ENCODE measurements around the gene GOLGA8M. TPM values are rescaled to one million over a fixed set of nuclear protein-coding genes. Genes with fewer than 3 reads are reported as not detected.
"Not testable (repeated sequence)": the region's sequence is repeated elsewhere in the genome, so short reads cannot be mapped to it uniquely, and the experiment has no call there.

The GOLGA8M gene
- total RNA-seq, 1 experiment from 2014 or later = not detected

GRCh38 chr15:28726102-28726501 is 13.9 kb upstream of the GOLGA8M start:
- BruUV-seq (replicated peaks) = no TSS peak
- no peaks in the 10 kb centered on the region for H4K20me1 ChIP-seq (ENCODE audit: insufficient read depth)
- POLR2A ChIA-PET (ENCODE audit: unreplicated experiment) = no interaction called here

GRCh38 chr15:28725556-28725955 is 13.3 kb upstream of the GOLGA8M start:
- H3K9me2 ChIP-seq (ENCODE audit: insufficient read depth) = no peaks in the 10 kb centered on the region
- no peak overlapping the region for H3K4me2 ChIP-seq
- BruUV-seq (replicated peaks) = no TSS peak
- no peak overlapping the region for H3K27ac ChIP-seq
- no peaks in the 10 kb centered on the region for H3F3A ChIP-seq (ENCODE audit: insufficient read depth, low read depth)
- H2AFZ ChIP-seq = no peak overlapping the region
- H4K20me1 ChIP-seq (ENCODE audit: insufficient read depth) = no peaks in the 10 kb centered on the region
- no peaks in the 10 kb centered on the region for H3K79me2 ChIP-seq (ENCODE audit: low read depth)
- TF ChIP-seq CTCF (conservative IDR thresholded peaks at IDR 0.05) (no peak), EZH2 (IDR thresholded peaks at IDR 0.05; ENCODE audit: low read depth) (no peak)
- CTCF ChIA-PET = no interaction called here
- H3K4me3 ChIP-seq = no peak overlapping the region
- no peaks in the 10 kb centered on the region for H3K9me3 ChIP-seq (ENCODE audit: insufficient read depth, low read depth)
- POLR2A ChIA-PET (ENCODE audit: unreplicated experiment) = no interaction called here
- no peaks in the 10 kb centered on the region for H3K36me3 ChIP-seq (ENCODE audit: low read depth)
- no peaks in the 10 kb centered on the region for H3K4me1 ChIP-seq (replicated peaks; ENCODE audit: insufficient read depth)
- H3K27me3 ChIP-seq (ENCODE audit: insufficient read depth, low read depth) = no peaks in the 10 kb centered on the region
- no peak for DNase-seq
- intact Hi-C loops (cut with micrococcal nuclease; ENCODE audit: unreplicated experiment) = no loop called here

More at GRCh38 chr15:28726102-28726501, 13.9 kb upstream of the GOLGA8M start:
- intact Hi-C loops (cut with micrococcal nuclease; ENCODE audit: unreplicated experiment) = no loop called here
- Histone ChIP-seq H3K27me3 (ENCODE audit: insufficient read depth, low read depth) (no peaks in the 10 kb centered on the region), H3K4me3 (no peak overlapping the region), H3K79me2 (ENCODE audit: low read depth) (no peaks in the 10 kb centered on the region), H3K4me1 (replicated peaks; ENCODE audit: insufficient read depth) (no peaks in the 10 kb centered on the region), H3K9me3 (ENCODE audit: insufficient read depth, low read depth) (no peaks in the 10 kb centered on the region), H3K4me2 (no peak overlapping the region), H3K36me3 (ENCODE audit: low read depth) (no peaks in the 10 kb centered on the region), H3K9me2 (ENCODE audit: insufficient read depth) (no peaks in the 10 kb centered on the region), H2AFZ (no peak overlapping the region), H3K27ac (no peak overlapping the region), H3F3A (ENCODE audit: insufficient read depth, low read depth) (no peaks in the 10 kb centered on the region)
- TF ChIP-seq EZH2 (IDR thresholded peaks at IDR 0.05; ENCODE audit: low read depth) (no peak), CTCF (conservative IDR thresholded peaks at IDR 0.05) (no peak)
- CTCF ChIA-PET = no interaction called here
- no peak for DNase-seq

GRCh38 chr15:28723986-28724385 is 11.8 kb upstream of the GOLGA8M start:
- intact Hi-C loops (cut with micrococcal nuclease; ENCODE audit: unreplicated experiment); BruUV-seq (replicated peaks); H3K9me3 ChIP-seq (ENCODE audit: insufficient read depth, low read depth); H3K79me2 ChIP-seq (ENCODE audit: low read depth); POLR2A ChIA-PET (ENCODE audit: unreplicated experiment); H4K20me1 ChIP-seq (ENCODE audit: insufficient read depth); H3K4me1 ChIP-seq (replicated peaks; ENCODE audit: insufficient read depth); H3K4me2 ChIP-seq; H3K4me3 ChIP-seq; DNase-seq; H3K27ac ChIP-seq; H3K9me2 ChIP-seq (ENCODE audit: insufficient read depth); H3K36me3 ChIP-seq (ENCODE audit: low read depth); CTCF ChIA-PET; H3K27me3 ChIP-seq (ENCODE audit: insufficient read depth, low read depth); H3F3A ChIP-seq (ENCODE audit: insufficient read depth, low read depth); H2AFZ ChIP-seq: not testable (repeated sequence)

- H3K4me3 ChIP-seq; H3K4me2 ChIP-seq; BruUV-seq (replicated peaks); H2AFZ ChIP-seq; H3K9me3 ChIP-seq (ENCODE audit: insufficient read depth, low read depth); H3K36me3 ChIP-seq (ENCODE audit: low read depth); H3K4me1 ChIP-seq (replicated peaks; ENCODE audit: insufficient read depth); H3K27ac ChIP-seq; H3K79me2 ChIP-seq (ENCODE audit: low read depth); CTCF ChIA-PET; DNase-seq; H4K20me1 ChIP-seq (ENCODE audit: insufficient read depth); H3K9me2 ChIP-seq (ENCODE audit: insufficient read depth); H3K27me3 ChIP-seq (ENCODE audit: insufficient read depth, low read depth); intact Hi-C loops (cut with micrococcal nuclease; ENCODE audit: unreplicated experiment); POLR2A ChIA-PET (ENCODE audit: unreplicated experiment); H3F3A ChIP-seq (ENCODE audit: insufficient read depth, low read depth): not testable (repeated sequence)
Measured at GRCh38 chr15:28719626-28720025, 7.4 kb upstream of the GOLGA8M start.

- H3K4me3 ChIP-seq; intact Hi-C loops (cut with micrococcal nuclease; ENCODE audit: unreplicated experiment): not testable (repeated sequence)
Measured at GRCh38 chr15:28718576-28718975, 6.4 kb upstream of the GOLGA8M start.

GRCh38 chr15:28714176-28714575 is 2.0 kb upstream of the GOLGA8M start:
- not testable (repeated sequence) for H3K27ac ChIP-seq; BruUV-seq (replicated peaks)

More at GRCh38 chr15:28718576-28718975, 6.4 kb upstream of the GOLGA8M start:
- H3K9me3 ChIP-seq (ENCODE audit: insufficient read depth, low read depth); BruUV-seq (replicated peaks); H3F3A ChIP-seq (ENCODE audit: insufficient read depth, low read depth); H3K4me1 ChIP-seq (replicated peaks; ENCODE audit: insufficient read depth); H3K79me2 ChIP-seq (ENCODE audit: low read depth); H2AFZ ChIP-seq; H3K9me2 ChIP-seq (ENCODE audit: insufficient read depth); H3K27me3 ChIP-seq (ENCODE audit: insufficient read depth, low read depth); H3K4me2 ChIP-seq; H3K36me3 ChIP-seq (ENCODE audit: low read depth); DNase-seq; H4K20me1 ChIP-seq (ENCODE audit: insufficient read depth); POLR2A ChIA-PET (ENCODE audit: unreplicated experiment); CTCF ChIA-PET; H3K27ac ChIP-seq: not testable (repeated sequence)

More at GRCh38 chr15:28714176-28714575, 2.0 kb upstream of the GOLGA8M start:
- H3K4me2 ChIP-seq; CTCF ChIA-PET; POLR2A ChIA-PET (ENCODE audit: unreplicated experiment); H3K36me3 ChIP-seq (ENCODE audit: low read depth); H4K20me1 ChIP-seq (ENCODE audit: insufficient read depth); H3F3A ChIP-seq (ENCODE audit: insufficient read depth, low read depth); H2AFZ ChIP-seq; H3K4me3 ChIP-seq; H3K79me2 ChIP-seq (ENCODE audit: low read depth); H3K27me3 ChIP-seq (ENCODE audit: insufficient read depth, low read depth); H3K4me1 ChIP-seq (replicated peaks; ENCODE audit: insufficient read depth); DNase-seq; H3K9me2 ChIP-seq (ENCODE audit: insufficient read depth); H3K9me3 ChIP-seq (ENCODE audit: insufficient read depth, low read depth); intact Hi-C loops (cut with micrococcal nuclease; ENCODE audit: unreplicated experiment): not testable (repeated sequence)

Measured in PC-9 (cell line).